Right hindlimb (tissue), 1 donor: Measurements from ENCODE around the gene PLAAT1.

ENCODE experiments used
- DNase-seq: peaks from one replicate; pipeline ENCODE4 v3.0.0-alpha.2; 2018

Gene PLAAT1

DNA sequence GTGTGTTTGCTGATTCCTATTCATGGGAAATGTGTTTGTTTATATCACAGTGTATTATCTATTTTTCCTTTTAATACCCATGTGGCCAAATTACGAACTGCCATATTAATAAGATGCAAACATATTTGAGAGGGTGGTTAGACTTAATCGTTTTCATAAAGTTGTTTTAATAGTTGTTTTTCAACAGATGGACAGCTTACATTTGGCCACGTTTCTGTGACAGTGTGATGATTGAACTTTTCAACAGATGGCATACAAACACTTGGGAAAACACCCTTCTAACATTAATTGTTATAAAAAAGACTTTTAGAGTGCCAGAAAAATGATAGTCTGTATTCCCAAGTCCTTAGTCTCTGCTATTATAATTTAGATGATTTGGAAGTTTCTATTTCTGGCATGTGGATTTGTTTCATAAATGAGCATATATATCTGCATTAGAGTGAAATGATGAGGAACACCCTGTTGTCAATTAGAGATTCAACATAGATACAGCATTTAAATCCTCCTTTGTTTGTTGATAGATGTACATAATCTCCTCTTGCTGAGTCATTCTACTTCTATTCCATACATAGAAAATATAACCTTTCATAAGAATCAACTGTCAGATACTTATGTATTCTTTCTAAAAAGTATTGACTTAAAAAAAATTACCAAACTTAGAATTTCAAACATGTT, 13.1 kb downstream of the PLAAT1 start:
- DNase-seq = no peak

DNA sequence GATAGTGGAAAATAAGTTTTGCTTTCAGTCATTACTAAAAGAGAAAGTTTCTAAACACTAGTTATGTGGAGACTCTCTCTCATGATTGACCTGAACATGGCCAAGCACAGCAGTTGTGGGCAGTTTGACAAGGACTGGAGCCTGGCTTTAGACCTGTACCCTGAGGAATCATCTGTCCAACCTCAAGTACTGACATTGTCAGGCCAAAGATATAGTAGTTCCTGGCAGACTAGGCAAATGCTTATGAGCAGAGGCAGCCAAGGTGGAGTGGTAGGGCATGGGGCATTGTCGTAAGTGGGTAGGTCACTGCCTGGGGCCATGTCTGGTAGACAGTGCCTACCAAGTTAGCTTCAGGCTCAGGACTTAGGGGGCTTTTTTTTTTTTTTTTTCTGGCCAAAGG, 20.9 kb downstream of the PLAAT1 start:
- DNase-seq = no peak

DNA sequence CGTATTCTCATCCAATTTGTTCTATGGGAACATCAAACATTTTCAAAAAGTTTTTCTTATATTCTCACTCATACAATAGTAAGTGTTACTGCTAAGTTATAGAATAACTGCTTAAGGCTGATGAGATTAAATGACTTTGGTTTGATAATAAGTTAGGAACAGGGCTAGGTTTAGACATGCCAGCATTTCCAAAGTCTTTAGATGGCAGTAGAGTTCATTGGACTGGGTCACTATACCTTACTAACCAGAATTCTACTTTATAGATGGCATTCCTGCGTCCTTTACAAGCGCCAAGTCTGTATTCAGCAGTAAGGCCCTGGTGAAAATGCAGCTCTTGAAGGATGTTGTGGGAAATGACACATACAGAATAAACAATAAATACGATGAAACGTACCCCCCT, 21.7 kb downstream of the PLAAT1 start:
- no peak for DNase-seq

DNA sequence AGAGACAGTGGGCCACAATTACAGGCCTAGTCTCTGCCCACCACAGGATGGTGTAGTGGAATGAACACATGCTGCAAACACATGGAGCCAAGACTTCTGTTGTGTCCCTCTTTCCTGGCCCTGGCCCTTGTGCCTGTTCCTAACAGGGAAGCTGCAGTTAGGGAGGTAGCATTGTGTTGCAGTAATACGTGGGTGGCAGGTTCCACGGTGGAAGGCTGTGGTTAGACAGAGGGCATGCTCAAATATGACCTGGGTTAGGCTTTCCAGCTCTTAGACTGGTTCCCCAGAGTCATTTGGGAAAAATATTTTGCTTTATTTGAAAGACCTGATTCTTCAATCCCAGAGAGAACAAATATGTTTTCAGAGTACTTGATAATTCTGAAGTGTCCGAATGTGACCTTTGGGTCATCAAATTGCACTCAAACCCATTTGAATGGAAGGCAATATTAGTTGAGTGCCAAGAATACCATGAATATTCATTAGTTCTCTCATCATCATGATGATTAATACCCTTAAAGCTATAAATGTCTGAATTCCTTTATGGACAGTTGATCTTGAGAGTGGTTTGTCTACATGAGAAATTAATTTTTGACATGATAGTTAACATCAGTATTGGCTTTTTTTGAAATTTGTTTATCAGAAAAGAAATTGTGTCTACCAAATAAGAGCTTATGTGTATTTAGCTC, 28.5 kb downstream of the PLAAT1 start:
- no peak for DNase-seq

DNA sequence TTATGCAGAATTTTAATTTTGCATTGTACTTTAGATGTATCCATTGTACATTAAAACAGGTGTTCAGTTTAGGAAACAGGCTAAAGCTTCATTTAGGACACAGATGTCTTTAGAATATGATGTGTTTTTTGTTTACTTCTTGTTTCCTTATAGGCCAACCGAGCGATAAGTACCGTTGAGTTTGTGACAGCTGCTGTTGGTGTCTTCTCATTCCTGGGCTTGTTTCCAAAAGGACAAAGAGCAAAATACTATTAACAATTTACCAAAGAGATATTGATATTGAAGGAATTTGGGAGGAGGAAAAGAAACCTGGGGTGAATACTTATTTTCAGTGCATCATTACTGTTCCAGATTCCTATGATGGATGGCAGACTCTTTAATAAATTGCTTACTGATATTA, 29.4 kb downstream of the PLAAT1 start:
- DNase-seq = no peak

DNA sequence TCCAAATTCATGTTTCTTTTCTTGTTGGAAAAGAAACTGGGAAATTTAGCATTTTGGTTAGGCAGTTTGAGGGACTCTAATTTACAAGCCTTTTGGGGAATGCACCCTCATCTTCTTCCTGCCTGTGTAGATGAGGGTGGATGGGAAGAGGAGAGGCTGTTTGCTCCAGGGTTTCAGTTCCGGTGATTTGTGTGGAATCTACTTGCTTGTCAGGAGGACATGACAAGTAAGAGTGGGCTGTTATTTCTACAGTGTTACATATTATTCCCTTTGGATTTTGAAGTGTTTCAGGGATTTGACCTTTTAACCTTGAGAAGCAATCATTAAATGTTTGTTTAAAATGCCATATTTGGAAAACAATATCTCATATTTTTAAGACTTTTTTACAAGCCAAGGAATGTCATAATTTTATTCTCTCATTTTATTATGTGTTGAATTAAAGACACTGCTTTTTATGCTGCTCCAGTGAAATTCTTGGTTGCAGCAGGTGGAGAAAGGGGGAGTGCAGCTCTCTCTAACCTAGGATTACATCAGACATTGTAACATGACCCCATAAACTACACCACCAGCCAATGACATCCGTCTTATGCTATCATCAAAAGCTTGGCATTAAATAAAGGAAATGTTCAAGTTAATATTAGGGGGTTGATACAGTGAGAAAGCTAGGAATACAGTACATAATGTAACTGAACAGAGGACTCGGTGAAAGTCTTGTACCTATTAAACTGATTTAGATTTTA, 30.2 kb downstream of the PLAAT1 start:
- no peak for DNase-seq

DNA sequence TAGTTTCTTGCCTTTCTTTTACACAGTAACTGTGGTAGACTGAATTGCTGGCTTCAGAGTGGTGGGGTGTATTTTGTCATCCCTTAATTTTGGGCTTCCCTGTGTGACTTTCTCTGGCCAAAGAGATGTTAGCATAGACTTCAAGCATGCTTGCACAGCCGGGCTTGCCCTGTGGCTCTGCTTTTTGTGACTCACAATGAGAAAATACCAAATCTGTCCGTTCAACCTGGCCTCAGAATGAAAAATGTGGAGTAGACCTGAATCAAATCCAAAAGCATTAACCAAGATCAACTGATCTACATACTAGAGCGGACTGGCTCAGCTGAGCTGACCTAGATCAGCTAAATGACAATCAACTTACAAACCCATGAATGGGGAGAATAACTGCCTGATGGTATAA, 51.4 kb downstream of the PLAAT1 start:
- no peak for DNase-seq

DNA sequence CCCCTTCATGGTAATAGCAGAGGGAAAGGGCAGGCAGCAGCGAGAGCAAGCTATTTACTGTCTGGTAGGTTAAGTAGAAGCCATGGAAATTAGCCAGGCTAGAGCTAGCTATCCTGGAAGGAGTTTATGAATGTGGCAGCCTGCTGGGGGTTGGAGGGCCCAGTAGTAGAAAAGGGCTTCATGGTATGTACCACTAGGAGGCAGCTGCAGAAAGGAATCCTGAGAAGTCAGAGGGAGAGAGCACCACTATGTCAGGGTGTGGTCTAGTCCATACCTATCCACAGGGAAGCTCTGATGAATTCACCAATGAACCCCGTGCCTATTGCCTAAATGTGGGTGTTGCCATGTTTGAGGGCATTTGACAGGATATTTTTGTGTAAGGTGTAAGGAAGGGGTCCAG, 55.0 kb downstream of the PLAAT1 start:
- DNase-seq = no peak

DNA sequence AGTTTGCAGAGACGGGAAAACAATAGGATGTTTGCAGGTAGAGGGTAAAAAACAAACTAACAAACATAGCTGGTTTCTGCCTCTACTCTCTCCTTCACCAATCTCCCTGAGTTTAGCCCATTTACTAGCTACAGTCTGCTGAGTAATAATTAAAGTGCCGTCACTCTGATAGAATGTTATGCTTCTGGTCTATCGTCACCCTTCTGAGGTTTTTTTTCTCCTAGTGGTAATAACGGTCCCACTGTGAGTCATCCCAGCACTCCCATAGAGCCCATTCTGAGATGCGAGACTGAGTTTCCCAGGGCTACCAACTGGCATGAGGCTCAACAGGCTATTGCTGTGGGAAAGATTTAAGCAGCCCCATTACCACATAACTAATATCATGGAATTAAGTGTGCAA, 56.4 kb downstream of the PLAAT1 start:
- no peak for DNase-seq

DNA sequence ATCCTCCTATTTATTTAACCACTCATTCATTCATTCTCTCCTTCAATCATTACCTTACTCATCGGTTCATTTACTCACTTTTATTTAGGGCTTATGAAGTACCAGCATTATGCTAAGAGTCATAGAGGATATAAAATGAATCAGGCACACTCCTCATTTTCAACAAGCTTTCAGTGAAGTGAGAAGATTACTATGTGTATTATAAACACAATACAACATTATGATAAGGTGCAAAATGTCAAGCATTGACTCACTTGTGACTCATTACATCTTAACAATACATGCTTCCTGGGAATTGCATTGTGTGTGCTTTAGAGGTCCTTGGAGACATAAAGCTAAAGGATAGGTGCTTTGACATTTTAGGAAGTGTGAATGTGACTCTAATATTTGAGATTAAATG, 60.4 kb downstream of the PLAAT1 start:
- no peak for DNase-seq

DNA sequence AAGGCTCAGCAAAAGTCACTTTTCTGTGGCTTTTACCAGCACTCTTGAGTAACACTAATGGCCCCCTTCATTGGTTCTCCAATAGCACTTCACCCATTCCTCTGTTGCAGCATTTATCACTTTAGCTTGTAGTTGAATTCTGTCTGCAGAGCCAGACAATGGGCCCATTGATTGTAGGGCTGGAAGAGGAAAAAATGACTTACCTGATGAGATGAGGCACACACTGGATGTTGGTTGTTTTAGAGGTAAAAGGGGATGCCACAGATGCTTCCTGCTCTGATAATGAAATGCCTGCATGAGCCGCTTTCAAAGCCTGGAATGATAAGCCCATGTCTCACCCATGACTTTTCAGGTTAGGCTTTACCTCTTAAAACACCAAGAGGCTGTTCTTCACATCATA, 64.3 kb downstream of the PLAAT1 start:
- no peak for DNase-seq

DNA sequence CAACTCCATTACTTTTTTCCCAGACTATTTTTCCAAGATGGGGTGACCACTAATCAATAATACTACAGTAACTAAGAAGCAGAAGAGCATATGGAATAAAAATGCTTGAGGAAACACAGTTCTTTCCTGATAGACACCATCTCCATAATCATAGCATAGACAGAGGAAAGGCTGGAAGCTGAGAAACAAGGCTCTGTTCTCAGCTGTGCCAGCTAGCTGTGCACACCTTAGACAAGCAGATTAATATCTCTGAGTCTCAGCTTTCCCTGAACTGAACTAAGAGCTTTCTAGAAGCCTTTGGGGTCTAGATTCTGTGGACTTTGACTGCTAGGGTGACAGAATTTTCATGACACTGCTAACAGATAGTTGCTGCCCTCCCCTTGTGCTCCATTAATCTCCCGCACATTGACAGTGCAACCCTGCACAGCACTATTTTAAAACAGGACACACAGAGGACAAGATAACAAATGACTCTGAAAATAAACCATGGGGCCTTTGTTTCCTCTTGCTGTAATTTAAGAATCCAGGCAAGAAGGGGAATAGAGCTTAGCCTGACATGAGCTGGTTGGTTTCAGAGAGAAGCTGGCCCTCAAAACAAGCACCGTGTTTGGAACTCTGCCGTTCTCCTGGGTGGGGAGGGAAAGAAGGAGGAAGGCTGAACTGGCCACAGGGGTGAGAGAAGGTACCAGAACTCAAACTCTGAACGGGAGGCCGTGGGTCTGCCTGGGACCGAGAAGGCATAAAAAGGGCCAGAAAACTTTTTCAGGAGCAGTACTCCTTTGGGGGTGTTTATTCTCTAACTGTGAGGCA, 70.1 kb downstream of the PLAAT1 start:
- DNase-seq = no peak

DNA sequence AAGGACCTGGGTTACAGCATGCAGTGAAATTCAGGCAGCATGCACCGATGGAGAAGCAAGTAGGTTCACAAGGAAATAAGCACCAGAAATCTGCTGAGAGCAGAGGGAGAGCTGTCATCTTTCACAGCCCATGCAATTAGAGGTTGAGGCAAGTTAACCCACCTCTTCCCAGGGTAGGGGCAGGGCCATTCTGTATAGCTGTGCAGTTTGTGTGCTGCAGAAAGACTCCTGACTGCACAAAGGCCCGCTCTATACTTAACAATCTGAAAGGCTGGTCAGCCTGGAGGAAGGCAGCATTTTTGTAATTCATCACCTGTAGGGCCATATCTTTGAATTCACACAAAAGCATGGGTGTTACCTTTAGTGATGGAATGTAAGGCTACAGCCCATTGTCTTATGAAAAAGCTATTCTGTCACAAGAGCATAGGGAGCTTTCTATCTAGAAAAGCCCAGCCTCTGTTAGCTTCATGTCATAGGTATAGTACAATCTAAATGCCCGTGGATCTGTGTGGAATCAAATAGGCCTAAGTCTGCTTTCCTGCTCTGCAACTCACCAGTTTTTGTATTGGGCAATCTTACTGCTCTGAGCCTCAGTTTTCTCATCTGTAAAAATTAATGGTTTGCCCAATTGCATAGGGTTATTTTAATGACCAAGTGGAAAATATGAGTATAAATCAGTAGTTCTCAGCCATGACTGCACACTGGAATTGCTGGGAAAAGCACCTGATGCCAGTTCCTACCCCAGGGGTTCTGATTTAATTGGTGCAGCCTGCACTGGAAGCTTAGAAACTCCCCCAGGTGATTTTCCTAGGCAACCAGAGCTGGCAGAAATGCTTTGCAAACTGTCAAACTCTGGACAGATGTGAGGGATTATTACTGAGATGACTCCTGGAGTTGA, 72.3 kb downstream of the PLAAT1 start:
- no peak for DNase-seq

DNA sequence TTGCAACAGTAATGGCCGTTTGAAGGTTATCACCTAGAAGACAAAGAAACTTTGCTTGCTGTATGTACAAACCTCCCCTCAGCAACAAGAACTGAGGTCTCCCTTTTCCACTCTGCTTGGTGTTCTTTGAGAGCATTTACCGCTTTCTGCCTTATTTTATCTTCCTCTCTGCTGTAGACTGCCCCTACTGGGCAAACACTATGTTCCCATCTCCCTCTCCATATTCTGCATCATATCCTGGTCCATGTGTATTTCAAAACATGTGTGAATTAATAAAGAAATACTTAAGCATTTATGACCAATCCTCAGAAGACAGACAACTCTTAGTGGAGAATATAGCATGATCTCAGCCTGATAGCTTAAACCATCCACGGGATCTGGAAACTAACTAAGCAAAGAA, 73.1 kb downstream of the PLAAT1 start:
- no peak for DNase-seq

DNA sequence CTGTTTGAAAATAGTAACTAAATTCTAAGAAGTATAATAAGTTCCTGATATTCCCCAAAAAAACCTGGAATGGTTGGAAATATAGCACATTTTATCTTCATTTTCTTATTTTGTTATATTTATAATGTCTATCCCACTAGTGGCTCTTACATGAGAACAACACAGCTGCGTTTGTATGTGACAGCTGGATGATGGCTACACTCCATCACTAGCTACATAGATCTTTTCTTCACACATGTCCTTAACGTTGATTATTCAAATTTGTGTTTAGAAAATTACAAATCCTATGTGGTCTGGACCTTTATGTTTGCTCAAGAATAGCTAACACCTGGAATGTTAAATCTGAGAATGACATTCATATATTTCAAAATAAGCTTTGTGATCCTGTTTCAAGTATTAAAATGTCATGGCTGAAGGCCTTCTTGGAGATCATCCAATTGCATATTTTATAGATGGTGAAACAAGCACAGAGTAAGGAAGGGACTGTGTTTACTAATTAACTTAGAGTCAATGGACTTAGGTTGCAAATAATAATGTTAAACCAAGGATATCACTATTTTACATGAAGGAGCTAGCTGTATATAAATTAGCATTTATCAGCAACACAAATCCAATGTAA, 76.8 kb downstream of the PLAAT1 start:
- no peak for DNase-seq
